Stomach (tissue), 9 donors: Measurements from ENCODE around the gene NCAPG2. TPM values are rescaled to one million over a fixed set of nuclear protein-coding genes. Genes with fewer than 3 reads are reported as not detected.

Experiments used
- DNase-seq, 2 donors: peaks; one replicate each; pipeline versions ENCODE4 v3.0.0 to v3.0.0-alpha.2; 2013 to 2019
- H3K27ac ChIP-seq, 5 donors: fragments of 200-600 bp in 4 of 5; sonication (generic) in 4 of 5; one replicate each; pipeline ENCODE4 v1.5.1; 2013 to 2019; ENCODE audit warnings: mild to moderate bottlenecking in 1 of 5, moderate library complexity in 1 of 5
- H3K27me3 ChIP-seq, 3 donors: fragments of 200-600 bp; sonication (generic); one replicate each; pipeline ENCODE4 v1.5.1; 2017 to 2019; ENCODE audit warnings: mixed run types in 1 of 3
- H3K36me3 ChIP-seq, 4 donors: fragments of 200-600 bp; sonication (generic); 1 replicate in 3 of 4; 2 replicates in 1 of 4; pipeline ENCODE4 v1.5.1; 2016 to 2019
- H3K4me1 ChIP-seq, 4 donors: fragments of 200-600 bp; sonication (generic); one replicate each; pipeline ENCODE4 v1.5.1; 2016 to 2019
- H3K4me3 ChIP-seq, 4 donors: fragments of 200-600 bp; sonication (generic) in 3 of 4; one replicate each; pipeline ENCODE4 v1.5.1; 2016 to 2019; ENCODE audit warnings: mild to moderate bottlenecking in 1 of 4
- H3K9me3 ChIP-seq, 4 donors: fragments of 200-600 bp; sonication (generic); one replicate each; pipeline ENCODE4 v1.5.1; 2016 to 2019
- EP300 ChIP-seq: sonication (generic); formaldehyde crosslinking; IDR thresholded peaks from one replicate; pipeline ENCODE4 v1.6.1; 2017; ENCODE audit warnings: antibody characterized with exemption
- POLR2A ChIP-seq, 4 donors: fragments of 450-650 bp; IDR thresholded peaks; one replicate each; pipeline ENCODE4 v1.6.1; 2016; ENCODE audit warnings: antibody characterized with exemption in 4 of 4, control low read depth in 2 of 4, mild to moderate bottlenecking in 1 of 4, moderate library complexity in 1 of 4
- POLR2AphosphoS5 ChIP-seq, 3 donors: sonication (generic); formaldehyde crosslinking; IDR thresholded peaks; one replicate each; pipeline ENCODE4 v1.6.1; 2016; ENCODE audit warnings: antibody characterized with exemption in 3 of 3
- WGBS, 5 donors: extraction: QIAGEN DNeasy Blood & Tissue Kit in 3 of 5; methylation state at CpG; one replicate each; pipeline versions ENCODE4 v1.1.5 to v1.1.7; 2013 to 2018; 5-methylcytosine and 5-hydroxymethylcytosine counted together
- intact Hi-C: fragments of 100-400 bp; cut with DNase I; formaldehyde crosslinking; loops from one replicate; pipeline ENCODE4 v1.15.1; 2023; ENCODE audit warnings: low total_unique reads
- polyA plus RNA-seq, 3 donors: library from polyadenylated mRNA; stranded (reverse); fragments of 200-250 nt; gene quantifications; one replicate each; pipeline ENCODE4 v1.2.3, GENCODE V29; 2013
- total RNA-seq, 5 donors: library from RNA; depleted of rRNA; stranded (reverse); fragments of >200 nt; gene quantifications; one replicate each; pipeline versions ENCODE4 v1.1.0 to v1.2.3, GENCODE V29; 2014 to 2016
- TF ChIP-seq, protein P1 (sequence below), 7 experiments: fragments of 450-650 bp in 4 of 7; fragments of 200-600 bp in 3 of 7; sonication (generic) in 3 of 7; IDR thresholded peaks; one replicate each; pipeline ENCODE4 v1.5.1; 2016 to 2019; ENCODE audit warnings: antibody characterized with exemption in 7 of 7, control low read depth in 2 of 7, mild to moderate bottlenecking in 1 of 7
- donor health status: healthy with polysubstance abuse.
- donor health status: Bipolar disorder and iron deficiency.
- donor health status: healthy.

NCAPG2 gene
- total and polyA plus RNA-seq, 8 donors: 2.6 to 24.2 (median 8.3) TPM

DNA sequence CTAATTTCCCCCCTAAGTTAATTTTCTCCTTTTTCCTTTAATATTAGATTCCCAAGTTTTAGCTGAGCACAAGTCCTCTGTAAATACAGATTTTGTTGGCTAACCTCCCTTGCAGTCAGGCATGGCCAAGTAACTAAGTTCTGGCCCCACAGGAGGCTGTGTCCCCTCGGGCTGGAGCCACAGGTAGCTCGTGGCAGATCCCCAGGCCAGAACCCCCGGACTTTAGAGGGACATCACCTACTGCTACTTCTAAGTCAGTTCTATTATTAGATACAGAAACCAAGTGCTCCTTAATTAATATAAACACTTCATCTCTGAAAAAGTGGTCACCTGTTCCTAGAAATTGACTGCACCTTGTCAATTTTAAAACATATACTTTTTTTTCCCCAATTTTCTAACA, 46.1 kb upstream of the NCAPG2 start:
- intact Hi-C loops: no loop called here
- TF ChIP-seq POLR2AphosphoS5 (IDR thresholded peaks at IDR 0.05): no peak
- no peak for TF ChIP-seq POLR2A (IDR thresholded peaks at IDR 0.05)
- TF ChIP-seq EP300: no peak
- TF ChIP-seq, protein P1, sequence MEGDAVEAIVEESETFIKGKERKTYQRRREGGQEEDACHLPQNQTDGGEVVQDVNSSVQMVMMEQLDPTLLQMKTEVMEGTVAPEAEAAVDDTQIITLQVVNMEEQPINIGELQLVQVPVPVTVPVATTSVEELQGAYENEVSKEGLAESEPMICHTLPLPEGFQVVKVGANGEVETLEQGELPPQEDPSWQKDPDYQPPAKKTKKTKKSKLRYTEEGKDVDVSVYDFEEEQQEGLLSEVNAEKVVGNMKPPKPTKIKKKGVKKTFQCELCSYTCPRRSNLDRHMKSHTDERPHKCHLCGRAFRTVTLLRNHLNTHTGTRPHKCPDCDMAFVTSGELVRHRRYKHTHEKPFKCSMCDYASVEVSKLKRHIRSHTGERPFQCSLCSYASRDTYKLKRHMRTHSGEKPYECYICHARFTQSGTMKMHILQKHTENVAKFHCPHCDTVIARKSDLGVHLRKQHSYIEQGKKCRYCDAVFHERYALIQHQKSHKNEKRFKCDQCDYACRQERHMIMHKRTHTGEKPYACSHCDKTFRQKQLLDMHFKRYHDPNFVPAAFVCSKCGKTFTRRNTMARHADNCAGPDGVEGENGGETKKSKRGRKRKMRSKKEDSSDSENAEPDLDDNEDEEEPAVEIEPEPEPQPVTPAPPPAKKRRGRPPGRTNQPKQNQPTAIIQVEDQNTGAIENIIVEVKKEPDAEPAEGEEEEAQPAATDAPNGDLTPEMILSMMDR (IDR thresholded peaks at IDR 0.05): no peak
- DNase-seq: no peak
- no peaks in the 10 kb centered on the region for H3K27me3 ChIP-seq
- 88 to 96% (median 94%) methylated on average over 3 of the region's 3 CpGs for WGBS, 5 donors
- H3K9me3 ChIP-seq: no peaks in the 10 kb centered on the region
- H3K27ac ChIP-seq: no peak overlapping the region
- no peaks in the 10 kb centered on the region for H3K4me1 ChIP-seq
- H3K36me3 ChIP-seq: peaks cover 19 to 89% (median 74%) of the 10 kb centered on the region in 4 donors
- no peak overlapping the region for H3K4me3 ChIP-seq

DNA sequence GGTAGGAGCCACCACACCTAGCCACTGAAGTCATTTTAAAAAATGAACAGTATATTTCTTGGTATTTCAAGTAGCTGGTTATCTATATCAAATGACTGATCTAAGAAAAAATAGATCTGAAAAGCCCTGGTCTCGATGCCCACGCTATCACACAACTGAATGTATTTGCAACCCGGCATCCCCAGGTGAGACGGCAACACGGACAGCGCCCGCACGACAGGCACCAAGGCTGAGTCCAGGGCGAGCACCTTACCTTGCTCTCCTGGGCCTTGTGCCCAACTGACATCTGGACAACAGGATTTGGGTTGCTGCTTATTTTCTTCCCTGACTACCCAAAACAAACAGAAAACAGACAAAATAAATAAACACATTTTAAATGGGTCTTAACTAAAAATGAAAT, 44.8 kb upstream of the NCAPG2 start:
- 94 to 96% (median 95%) methylated on average over 9 of the region's 9 CpGs for WGBS, 5 donors
- intact Hi-C loops: no loop called here
- H3K4me3 ChIP-seq: no peak overlapping the region
- no peaks in the 10 kb centered on the region for H3K4me1 ChIP-seq
- no peak for DNase-seq
- no peaks in the 10 kb centered on the region for H3K27me3 ChIP-seq
- H3K36me3 ChIP-seq: peaks cover 27 to 89% (median 74%) of the 10 kb centered on the region in 4 donors
- H3K9me3 ChIP-seq: no peaks in the 10 kb centered on the region
- no peak overlapping the region for H3K27ac ChIP-seq
- TF ChIP-seq, protein P1 (IDR thresholded peaks at IDR 0.05): no peak
- no peak for TF ChIP-seq EP300
- TF ChIP-seq POLR2AphosphoS5 (IDR thresholded peaks at IDR 0.05): no peak
- no peak for TF ChIP-seq POLR2A (IDR thresholded peaks at IDR 0.05)

DNA sequence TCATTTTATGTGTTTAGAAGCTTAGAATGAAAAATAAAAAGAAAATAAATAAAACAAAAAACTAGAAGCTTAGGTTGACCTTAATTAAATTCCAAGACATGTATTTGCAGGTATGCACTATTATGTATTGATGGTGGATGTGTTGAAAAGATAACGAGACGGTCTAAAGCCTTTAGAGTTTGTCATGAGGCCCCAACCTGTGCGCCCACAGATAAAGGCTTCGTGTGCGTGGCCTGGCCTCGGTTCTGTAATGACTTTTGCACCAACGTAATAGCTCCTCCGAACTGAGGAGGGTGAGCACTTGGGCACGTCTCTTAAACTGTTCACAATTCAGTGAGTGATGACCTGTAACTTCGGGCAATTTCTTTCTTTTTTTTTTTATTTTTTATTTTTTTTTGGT, 43.7 kb upstream of the NCAPG2 start:
- Histone ChIP-seq H3K9me3 (no peaks in the 10 kb centered on the region), H3K4me3 (no peak overlapping the region), H3K27ac (no peak overlapping the region), H3K4me1 (no peaks in the 10 kb centered on the region), H3K27me3 (no peaks in the 10 kb centered on the region), H3K36me3 (peaks cover 30 to 89% (median 76%) of the 10 kb centered on the region in 4 donors)
- 85 to 93% (median 89%) methylated on average over 10 of the region's 10 CpGs for WGBS, 5 donors
- intact Hi-C loops: no loop called here
- DNase-seq: no peak
- TF ChIP-seq POLR2A (IDR thresholded peaks at IDR 0.05): no peak
- TF ChIP-seq, protein P1 (IDR thresholded peaks at IDR 0.05): no peak
- TF ChIP-seq EP300: no peak
- TF ChIP-seq POLR2AphosphoS5 (IDR thresholded peaks at IDR 0.05): no peak

DNA sequence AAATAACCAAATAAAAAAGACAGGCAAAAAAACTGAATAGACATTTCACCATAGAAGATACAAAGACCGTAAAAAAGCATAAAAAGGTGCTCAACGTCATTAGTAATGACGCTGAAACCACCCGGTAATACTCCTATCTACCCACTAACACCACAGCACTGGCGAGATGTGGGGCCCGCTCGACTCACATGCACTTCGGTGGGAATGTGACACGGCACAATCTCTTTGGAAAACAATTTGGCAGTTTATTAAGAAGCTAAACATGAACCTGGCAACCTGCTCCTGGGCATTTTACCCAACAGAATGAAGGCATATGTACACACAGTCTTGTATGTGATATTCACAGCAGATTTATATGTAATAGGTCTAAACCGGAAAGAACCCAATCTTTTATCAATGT, 42.8 kb upstream of the NCAPG2 start:
- Histone ChIP-seq H3K9me3 (no peaks in the 10 kb centered on the region), H3K4me3 (no peak overlapping the region), H3K4me1 (no peaks in the 10 kb centered on the region), H3K36me3 (peaks cover 30 to 92% (median 79%) of the 10 kb centered on the region in 4 donors), H3K27ac (no peak overlapping the region), H3K27me3 (no peaks in the 10 kb centered on the region)
- 95 to 97% (median 96%) methylated on average over 10 of the region's 10 CpGs for WGBS, 5 donors
- intact Hi-C loops: no loop called here
- DNase-seq: no peak
- TF ChIP-seq EP300 (no peak), POLR2A (IDR thresholded peaks at IDR 0.05) (no peak), POLR2AphosphoS5 (IDR thresholded peaks at IDR 0.05) (no peak)
- TF ChIP-seq, protein P1 (IDR thresholded peaks at IDR 0.05): no peak
